GM12874 (cell line): Measurements from ENCODE around the gene PRKAG2.

Experiments
- CTCF ChIP-seq: IDR thresholded peaks from 2 replicates; pipeline ENCODE4 v1.5.1; 2011; ENCODE audit warnings: low read depth, mild to moderate bottlenecking, control low read depth, low read length, moderate library complexity; ENCODE audit not compliant: insufficient read depth

PRKAG2 gene

DNA sequence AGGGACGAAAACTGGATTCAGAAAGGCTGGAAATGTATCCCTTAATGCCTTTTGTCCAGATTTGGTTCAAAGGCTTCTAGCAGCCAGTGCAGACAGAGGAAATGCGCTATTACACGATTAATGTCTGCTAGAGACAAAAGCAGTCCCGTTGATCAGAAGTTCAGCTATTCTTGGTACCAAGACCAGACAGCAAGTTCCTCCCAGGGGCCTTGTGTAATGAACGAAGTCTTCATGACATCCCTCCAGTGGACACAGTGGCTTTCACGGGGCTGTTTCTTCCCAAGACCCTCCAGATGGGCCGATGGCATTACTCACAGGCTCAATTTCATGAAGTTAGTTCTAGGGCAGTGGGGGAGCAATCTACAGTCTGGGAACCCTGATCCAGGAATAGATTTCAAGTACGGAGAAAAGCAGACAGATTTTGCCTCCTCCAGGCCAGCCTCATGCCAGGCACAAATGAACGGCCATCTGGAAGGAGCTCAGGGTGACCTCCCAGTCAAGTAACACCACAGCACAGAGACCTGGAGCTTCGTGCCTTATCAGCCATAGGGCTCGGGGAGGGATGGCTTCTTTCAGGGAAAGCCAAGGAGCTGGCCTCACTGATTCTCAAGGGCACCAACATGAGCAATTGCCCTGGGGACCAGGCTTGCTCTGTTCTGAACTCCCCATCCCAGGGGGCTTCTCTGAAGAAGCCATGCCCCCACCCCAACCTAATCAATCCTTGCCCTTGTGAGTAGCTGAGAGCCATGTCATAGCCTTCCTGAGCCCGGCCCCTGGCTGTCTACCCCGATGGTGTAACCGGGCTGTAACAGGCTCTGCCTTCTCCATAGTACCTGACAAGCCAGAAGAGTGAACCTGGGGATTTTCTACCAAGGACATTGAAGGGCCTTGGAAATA lies 101.1 kb downstream of the PRKAG2 start:
- TF ChIP-seq CTCF, result no peak

DNA sequence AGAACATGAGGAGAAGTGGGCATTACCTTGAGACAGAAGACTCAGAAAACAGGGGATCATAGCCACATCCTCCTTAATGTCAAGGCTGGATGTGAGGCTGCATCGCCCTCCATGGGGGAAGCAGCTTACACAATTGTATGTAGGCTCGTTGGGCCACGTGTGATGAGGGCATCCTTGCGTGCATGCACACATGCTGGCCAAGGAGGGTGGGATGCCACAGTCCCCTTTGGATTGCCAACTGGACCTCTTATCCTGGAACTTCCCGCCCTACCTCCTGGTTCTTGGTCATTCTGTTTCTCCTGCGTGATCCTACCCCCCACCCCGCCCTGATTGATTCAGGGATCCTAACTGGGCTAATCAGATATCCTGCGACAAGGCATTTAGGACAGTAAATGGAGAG lies 102.0 kb downstream of the PRKAG2 start:
- no peak for TF ChIP-seq CTCF

- no peak for TF ChIP-seq CTCF
These were observed 103.1 kb downstream of the PRKAG2 start for GRCh38 chr7:151773797-151774196.

DNA sequence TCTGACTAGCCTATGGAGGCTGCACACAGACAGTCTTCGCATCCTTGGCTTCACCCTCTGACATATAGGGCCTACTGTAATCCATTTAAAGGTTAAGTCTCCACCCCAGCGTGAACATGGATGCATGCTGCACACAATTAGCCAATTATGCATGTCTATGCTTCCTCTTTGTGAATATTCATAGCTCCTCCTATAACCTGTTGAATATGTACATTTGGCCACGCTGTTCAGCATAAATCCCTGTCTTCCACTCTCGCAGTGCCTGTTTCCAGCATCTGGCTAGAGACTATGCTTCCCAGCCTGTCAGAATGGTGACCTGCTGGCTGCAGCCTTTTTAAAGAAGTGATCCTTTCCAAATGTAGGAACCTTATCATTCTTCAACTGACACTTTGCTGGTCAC lies 106.7 kb downstream of the PRKAG2 start:
- TF ChIP-seq CTCF, result no peak

- TF ChIP-seq CTCF, result no peak
These were observed 107.6 kb downstream of the PRKAG2 start for GRCh38 chr7:151769188-151769821.

GRCh38 chr7:151768805-151769187 lies 108.1 kb downstream of the PRKAG2 start:
- TF ChIP-seq CTCF, result no peak

GRCh38 chr7:151767557-151767956 lies 109.4 kb downstream of the PRKAG2 start:
- no peak for TF ChIP-seq CTCF
